WTC11 (cell line): ENCODE measurements around the gene BAG3. TPM values are rescaled to one million over a fixed set of nuclear protein-coding genes. Genes with fewer than 3 reads are reported as not detected.
A peak's percentile ranks its signal among the peaks of the same experiment; 100 is the strongest.

Experiments
- ATAC-seq: fragments of 200-7000 bp; cut with Tn5 transposase; 2 replicates; pipeline ENCODE4 v1.10.0; 2021; ENCODE audit warnings: mild to moderate bottlenecking, moderate library complexity
- CTCF ChIA-PET: fragments of 300-600 bp; sonication (Branson Sonifier 250); formaldehyde crosslinking; loops from one replicate; lab custom pipeline; 2021; ENCODE audit warnings: antibody characterized with exemption; lab: Charles Lee
- POLR2A ChIA-PET: fragments of 350-600 bp; sonication (Branson Sonifier 250); formaldehyde crosslinking; loops from one replicate; lab custom pipeline; 2021; ENCODE audit warnings: antibody characterized with exemption; lab: Charles Lee
- DNase-seq: peaks from one replicate; pipeline ENCODE4 v3.0.0; 2021; ENCODE audit warnings: low spot score
- H3K27ac Mint-ChIP-seq: 2 replicates; pipeline ENCODE4 v1.8.0; 2021; ENCODE audit warnings: mixed read lengths
- H3K27me3 Mint-ChIP-seq: 2 replicates; pipeline ENCODE4 v1.8.0; 2021; ENCODE audit warnings: low read depth, mild to moderate bottlenecking, moderate library complexity, mixed read lengths
- H3K36me3 Mint-ChIP-seq: 2 replicates; pipeline ENCODE4 v1.8.0; 2021; ENCODE audit warnings: mixed read lengths
- H3K4me1 Mint-ChIP-seq: 2 replicates; pipeline ENCODE4 v1.8.0; 2022; ENCODE audit warnings: mixed read lengths
- H3K4me3 Mint-ChIP-seq: 2 replicates; pipeline ENCODE4 v1.8.0; 2021; ENCODE audit warnings: mild to moderate bottlenecking, moderate library complexity, mixed read lengths
- H3K9me3 Mint-ChIP-seq: 2 replicates; pipeline ENCODE4 v1.8.0; 2021; ENCODE audit warnings: mixed read lengths
- ELF4 ChIP-seq: sonication (generic); formaldehyde crosslinking; IDR thresholded peaks from 2 replicates; pipeline ENCODE4 v1.8.1; 2022; ENCODE audit warnings: low read depth, mild to moderate bottlenecking, moderate library complexity, missing genetic modification reagents
- EMX1 ChIP-seq: fragments of 250-450 bp; sonication (Bioruptor Pico); IDR thresholded peaks from 2 replicates; pipeline ENCODE4 v1.8.0; 2021; ENCODE audit warnings: mild to moderate bottlenecking
- GTF2I ChIP-seq: fragments of 250-450 bp; sonication (Bioruptor Pico); conservative IDR thresholded peaks from 2 replicates; pipeline ENCODE4 v1.4.0; 2021; ENCODE audit warnings: mild to moderate bottlenecking
- JAZF1 ChIP-seq: fragments of 250-450 bp; sonication (Bioruptor Pico); IDR thresholded peaks from 2 replicates; pipeline ENCODE4 v1.9.0; 2021; ENCODE audit warnings: moderate library complexity, mild to moderate bottlenecking, inconsistent platforms
- NFATC4 ChIP-seq: fragments of 250-450 bp; sonication (Bioruptor Pico); IDR thresholded peaks from 2 replicates; pipeline ENCODE4 v1.9.0; 2021; ENCODE audit warnings: mild to moderate bottlenecking
- NFE2L1 ChIP-seq: sonication (generic); formaldehyde crosslinking; IDR thresholded peaks from 2 replicates; pipeline ENCODE4 v1.8.1; 2023; ENCODE audit warnings: missing genetic modification reagents
- SP1 ChIP-seq: sonication (generic); formaldehyde crosslinking; conservative IDR thresholded peaks from 2 replicates; pipeline ENCODE4 v1.8.1; 2022; ENCODE audit warnings: missing genetic modification reagents
- ZNF138 ChIP-seq: sonication (generic); formaldehyde crosslinking; conservative IDR thresholded peaks from 2 replicates; pipeline ENCODE4 v1.8.1; 2022; ENCODE audit warnings: mild to moderate bottlenecking, moderate library complexity, missing genetic modification reagents
- ZNF396 ChIP-seq: fragments of 250-450 bp; sonication (Bioruptor Pico); IDR thresholded peaks from 2 replicates; pipeline ENCODE4 v1.8.0; 2021; ENCODE audit warnings: mild to moderate bottlenecking, moderate library complexity, borderline replicate concordance
- total RNA-seq: library from RNA; stranded (reverse); gene quantifications from 3 replicates; pipeline ENCODE4 v1.2.3, GENCODE V29; 2021
- TF ChIP-seq, protein P1 (sequence below): sonication (generic); formaldehyde crosslinking; IDR thresholded peaks from 2 replicates; pipeline ENCODE4 v1.8.1; 2022; ENCODE audit warnings: mild to moderate bottlenecking, moderate library complexity, missing genetic modification reagents
- TF ChIP-seq, protein P2 (sequence below): fragments of 250-450 bp; sonication (Bioruptor Pico); IDR thresholded peaks from 2 replicates; pipeline ENCODE4 v1.9.0; 2021; ENCODE audit warnings: moderate library complexity, mild to moderate bottlenecking, inconsistent platforms, borderline replicate concordance
- TF ChIP-seq, protein P3 (sequence below): sonication (generic); formaldehyde crosslinking; IDR thresholded peaks from 2 replicates; pipeline ENCODE4 v1.8.1; 2022; ENCODE audit warnings: low read depth, missing genetic modification reagents, borderline replicate concordance
- TF ChIP-seq, protein P4 (sequence below): fragments of 250-450 bp; sonication (Bioruptor Pico); conservative IDR thresholded peaks from 2 replicates; pipeline ENCODE4 v1.9.0; 2021; ENCODE audit warnings: mild to moderate bottlenecking
- TF ChIP-seq, protein P5 (sequence below): fragments of 200-600 bp; IDR thresholded peaks from 2 replicates; pipeline ENCODE4 v1.8.0; 2022; ENCODE audit warnings: antibody characterized with exemption
- TF ChIP-seq, protein P6 (sequence below): fragments of 250-450 bp; sonication (Bioruptor Pico); IDR thresholded peaks from 2 replicates; pipeline ENCODE4 v1.9.0; 2021; ENCODE audit warnings: mild to moderate bottlenecking

Gene BAG3
- total RNA-seq, 1 experiment from 2014 or later: 15.7 TPM

DNA sequence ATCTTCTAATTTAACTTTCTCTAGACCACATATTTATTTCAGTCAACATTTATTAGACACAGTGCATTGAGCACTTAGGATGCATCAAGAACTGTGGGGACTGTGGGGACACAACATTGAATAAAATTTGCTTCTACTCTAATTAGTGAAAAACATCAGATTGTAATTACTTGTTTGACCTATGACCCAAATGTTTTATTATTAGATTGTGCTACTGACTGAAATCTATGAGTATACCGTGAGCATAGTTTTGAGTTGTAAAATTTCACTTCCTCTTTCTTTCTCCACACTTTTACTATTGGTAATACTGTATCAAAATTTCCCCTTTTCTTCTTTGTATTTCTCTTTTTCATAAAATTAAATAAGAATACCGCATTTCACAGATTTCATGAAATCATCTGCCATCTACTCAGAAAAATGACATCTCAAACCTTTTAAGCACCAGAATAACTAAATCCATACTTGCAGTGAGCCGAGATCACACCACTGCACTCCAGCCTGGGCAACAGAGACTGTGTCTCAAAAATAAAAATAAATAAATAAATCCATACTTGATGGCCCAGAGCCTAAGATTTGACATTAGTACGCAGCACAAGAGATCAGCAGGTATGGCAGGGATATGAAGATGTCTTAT lies 49.3 kb downstream of the BAG3 start:
- Mint-ChIP-seq H3K4me3 (no peak overlapping the region), H3K27ac (no peak overlapping the region), H3K36me3 (no peaks in the 10 kb centered on the region), H3K27me3 (no peaks in the 10 kb centered on the region), H3K4me1 (peaks cover 14% of the 10 kb centered on the region), H3K9me3 (peaks cover 9% of the 10 kb centered on the region)
- ATAC-seq: no peak
- DNase-seq: no peak
- TF ChIP-seq, protein P1, sequence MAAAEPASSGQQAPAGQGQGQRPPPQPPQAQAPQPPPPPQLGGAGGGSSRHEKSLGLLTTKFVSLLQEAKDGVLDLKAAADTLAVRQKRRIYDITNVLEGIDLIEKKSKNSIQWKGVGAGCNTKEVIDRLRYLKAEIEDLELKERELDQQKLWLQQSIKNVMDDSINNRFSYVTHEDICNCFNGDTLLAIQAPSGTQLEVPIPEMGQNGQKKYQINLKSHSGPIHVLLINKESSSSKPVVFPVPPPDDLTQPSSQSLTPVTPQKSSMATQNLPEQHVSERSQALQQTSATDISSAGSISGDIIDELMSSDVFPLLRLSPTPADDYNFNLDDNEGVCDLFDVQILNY (CRISPR knock-in tag): no peak
- TF ChIP-seq, protein P2, sequence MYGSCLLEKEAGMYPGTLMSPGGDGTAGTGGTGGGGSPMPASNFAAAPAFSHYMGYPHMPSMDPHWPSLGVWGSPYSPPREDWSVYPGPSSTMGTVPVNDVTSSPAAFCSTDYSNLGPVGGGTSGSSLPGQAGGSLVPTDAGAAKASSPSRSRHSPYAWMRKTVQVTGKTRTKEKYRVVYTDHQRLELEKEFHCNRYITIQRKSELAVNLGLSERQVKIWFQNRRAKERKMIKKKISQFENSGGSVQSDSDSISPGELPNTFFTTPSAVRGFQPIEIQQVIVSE (CRISPR knock-in tag): no peak
- TF ChIP-seq EMX1 (CRISPR knock-in tag) (no peak), ELF4 (CRISPR knock-in tag) (no peak), GTF2I (CRISPR knock-in tag) (no peak)
- ChIA-PET CTCF (interaction anchor here (0.7 kb wide), 1 partner anchor 13 kb away, joined by 3 read pairs; no protein-coding TSS in a partner anchor), POLR2A (no interaction called here)

DNA sequence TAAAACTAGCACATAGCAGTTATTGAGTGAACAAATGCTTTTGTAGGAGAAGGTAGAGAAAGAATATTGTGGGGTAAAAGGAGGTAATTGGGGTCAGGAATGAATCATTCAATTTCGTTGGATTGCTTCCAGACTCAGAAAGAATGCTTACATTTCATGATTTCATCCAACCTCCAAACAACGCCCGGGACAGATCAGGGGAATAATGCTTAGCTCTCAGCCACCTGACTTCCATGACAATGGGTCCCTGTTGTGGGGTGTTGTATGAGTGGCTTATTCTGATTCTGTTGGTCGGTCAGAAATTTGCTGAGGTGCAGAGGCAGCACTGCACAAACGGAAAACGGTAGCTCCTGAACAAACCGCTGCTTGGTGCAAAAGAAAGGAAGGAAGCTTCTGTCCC lies 50.7 kb downstream of the BAG3 start:
- no peak overlapping the region for H3K4me3 Mint-ChIP-seq
- no peak for TF ChIP-seq NFATC4 (CRISPR knock-in tag)
- TF ChIP-seq, protein P3, sequence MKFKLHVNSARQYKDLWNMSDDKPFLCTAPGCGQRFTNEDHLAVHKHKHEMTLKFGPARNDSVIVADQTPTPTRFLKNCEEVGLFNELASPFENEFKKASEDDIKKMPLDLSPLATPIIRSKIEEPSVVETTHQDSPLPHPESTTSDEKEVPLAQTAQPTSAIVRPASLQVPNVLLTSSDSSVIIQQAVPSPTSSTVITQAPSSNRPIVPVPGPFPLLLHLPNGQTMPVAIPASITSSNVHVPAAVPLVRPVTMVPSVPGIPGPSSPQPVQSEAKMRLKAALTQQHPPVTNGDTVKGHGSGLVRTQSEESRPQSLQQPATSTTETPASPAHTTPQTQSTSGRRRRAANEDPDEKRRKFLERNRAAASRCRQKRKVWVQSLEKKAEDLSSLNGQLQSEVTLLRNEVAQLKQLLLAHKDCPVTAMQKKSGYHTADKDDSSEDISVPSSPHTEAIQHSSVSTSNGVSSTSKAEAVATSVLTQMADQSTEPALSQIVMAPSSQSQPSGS (CRISPR knock-in tag): no peak
- TF ChIP-seq ZNF138: no peak
- TF ChIP-seq NFE2L1 (CRISPR knock-in tag): no peak
- TF ChIP-seq ZNF396 (CRISPR knock-in tag): no peak
- no peak for TF ChIP-seq JAZF1 (CRISPR knock-in tag)
- TF ChIP-seq, protein P4, sequence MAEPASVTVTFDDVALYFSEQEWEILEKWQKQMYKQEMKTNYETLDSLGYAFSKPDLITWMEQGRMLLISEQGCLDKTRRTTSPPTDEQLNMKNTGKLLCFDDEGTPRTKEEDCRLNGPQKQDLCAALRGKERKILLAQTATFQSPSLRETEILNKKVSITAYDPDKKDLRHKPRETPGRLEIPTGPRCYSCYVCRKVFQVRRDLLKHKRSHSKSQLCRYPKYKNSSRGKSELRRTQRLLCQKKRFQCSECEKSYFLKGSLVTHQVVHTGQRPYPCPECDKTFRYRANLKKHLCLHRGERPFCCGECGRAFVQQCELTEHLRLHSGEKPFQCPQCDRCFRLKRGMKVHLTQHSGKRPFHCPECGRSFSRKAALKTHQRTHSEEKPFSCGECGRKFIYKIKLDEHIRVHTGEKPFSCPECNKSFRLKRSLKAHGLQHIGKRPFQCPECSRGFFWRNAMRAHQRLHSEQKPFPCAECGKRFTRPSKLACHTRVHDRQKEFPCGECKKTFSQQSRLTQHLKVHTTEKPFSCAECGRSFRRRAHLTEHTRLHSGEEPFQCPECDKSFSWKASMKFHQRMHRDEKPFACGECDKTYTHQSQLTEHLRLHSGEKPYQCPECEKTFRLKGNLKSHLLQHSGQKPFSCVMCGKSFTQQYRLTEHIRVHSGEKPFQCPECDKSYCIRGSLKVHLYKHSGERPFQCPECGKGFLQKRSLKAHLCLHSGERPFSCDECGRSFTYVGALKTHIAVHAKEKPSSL (CRISPR knock-in tag): no peak
- TF ChIP-seq SP1 (CRISPR knock-in tag): no peak
- TF ChIP-seq EMX1 (CRISPR knock-in tag): no peak
- TF ChIP-seq, protein P5, sequence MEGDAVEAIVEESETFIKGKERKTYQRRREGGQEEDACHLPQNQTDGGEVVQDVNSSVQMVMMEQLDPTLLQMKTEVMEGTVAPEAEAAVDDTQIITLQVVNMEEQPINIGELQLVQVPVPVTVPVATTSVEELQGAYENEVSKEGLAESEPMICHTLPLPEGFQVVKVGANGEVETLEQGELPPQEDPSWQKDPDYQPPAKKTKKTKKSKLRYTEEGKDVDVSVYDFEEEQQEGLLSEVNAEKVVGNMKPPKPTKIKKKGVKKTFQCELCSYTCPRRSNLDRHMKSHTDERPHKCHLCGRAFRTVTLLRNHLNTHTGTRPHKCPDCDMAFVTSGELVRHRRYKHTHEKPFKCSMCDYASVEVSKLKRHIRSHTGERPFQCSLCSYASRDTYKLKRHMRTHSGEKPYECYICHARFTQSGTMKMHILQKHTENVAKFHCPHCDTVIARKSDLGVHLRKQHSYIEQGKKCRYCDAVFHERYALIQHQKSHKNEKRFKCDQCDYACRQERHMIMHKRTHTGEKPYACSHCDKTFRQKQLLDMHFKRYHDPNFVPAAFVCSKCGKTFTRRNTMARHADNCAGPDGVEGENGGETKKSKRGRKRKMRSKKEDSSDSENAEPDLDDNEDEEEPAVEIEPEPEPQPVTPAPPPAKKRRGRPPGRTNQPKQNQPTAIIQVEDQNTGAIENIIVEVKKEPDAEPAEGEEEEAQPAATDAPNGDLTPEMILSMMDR: no peak
- TF ChIP-seq, protein P6, sequence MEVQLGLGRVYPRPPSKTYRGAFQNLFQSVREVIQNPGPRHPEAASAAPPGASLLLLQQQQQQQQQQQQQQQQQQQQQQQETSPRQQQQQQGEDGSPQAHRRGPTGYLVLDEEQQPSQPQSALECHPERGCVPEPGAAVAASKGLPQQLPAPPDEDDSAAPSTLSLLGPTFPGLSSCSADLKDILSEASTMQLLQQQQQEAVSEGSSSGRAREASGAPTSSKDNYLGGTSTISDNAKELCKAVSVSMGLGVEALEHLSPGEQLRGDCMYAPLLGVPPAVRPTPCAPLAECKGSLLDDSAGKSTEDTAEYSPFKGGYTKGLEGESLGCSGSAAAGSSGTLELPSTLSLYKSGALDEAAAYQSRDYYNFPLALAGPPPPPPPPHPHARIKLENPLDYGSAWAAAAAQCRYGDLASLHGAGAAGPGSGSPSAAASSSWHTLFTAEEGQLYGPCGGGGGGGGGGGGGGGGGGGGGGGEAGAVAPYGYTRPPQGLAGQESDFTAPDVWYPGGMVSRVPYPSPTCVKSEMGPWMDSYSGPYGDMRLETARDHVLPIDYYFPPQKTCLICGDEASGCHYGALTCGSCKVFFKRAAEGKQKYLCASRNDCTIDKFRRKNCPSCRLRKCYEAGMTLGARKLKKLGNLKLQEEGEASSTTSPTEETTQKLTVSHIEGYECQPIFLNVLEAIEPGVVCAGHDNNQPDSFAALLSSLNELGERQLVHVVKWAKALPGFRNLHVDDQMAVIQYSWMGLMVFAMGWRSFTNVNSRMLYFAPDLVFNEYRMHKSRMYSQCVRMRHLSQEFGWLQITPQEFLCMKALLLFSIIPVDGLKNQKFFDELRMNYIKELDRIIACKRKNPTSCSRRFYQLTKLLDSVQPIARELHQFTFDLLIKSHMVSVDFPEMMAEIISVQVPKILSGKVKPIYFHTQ: no peak
- TF ChIP-seq, all 79 proteins: peak for 0
- DNase-seq: no peak
- peak; percentile 71 for ATAC-seq
- Mint-ChIP-seq H3K27me3 (no peaks in the 10 kb centered on the region), H3K36me3 (peaks cover 10% of the 10 kb centered on the region), H3K27ac (no peak overlapping the region), H3K4me1 (peaks cover 18% of the 10 kb centered on the region), H3K9me3 (peaks cover 11% of the 10 kb centered on the region)
- ChIA-PET POLR2A (interaction anchor here (0.5 to 0.8 kb wide), 4 partner anchors 15 to 192 kb away, joined by 3 to 6 read pairs (median 4); no protein-coding TSS in a partner anchor), CTCF (interaction anchor here (0.5 to 1.5 kb wide), 5 partner anchors 15 to 117 kb away, joined by 3 to 8 read pairs (median 4); no protein-coding TSS in a partner anchor)
